ENCODE data around the gene STOX2.

STOX2 gene

GRCh38 chr4:184030764-184031163 is 125.7 kb downstream of the STOX2 start:
- Histone ChIP-seq H3F3A (ENCODE audit: insufficient read depth, low read length) (no peaks in the 10 kb centered on the region), H3K9me3 (ENCODE audit: low read length) (no peaks in the 10 kb centered on the region), H3K4me3 (ENCODE audit: low read depth, low read length, poor library complexity, severe bottlenecking) (no peak overlapping the region), H3K79me2 (ENCODE audit: insufficient read depth, low read length) (no peaks in the 10 kb centered on the region), H2AFZ (ENCODE audit: low read length) (no peak overlapping the region), H3K27ac (ENCODE audit: low read depth, low read length, poor library complexity, severe bottlenecking) (no peak overlapping the region), H3K9ac (ENCODE audit: low read length) (no peak overlapping the region), H3K4me2 (ENCODE audit: low read length) (no peak overlapping the region), H3K36me3 (ENCODE audit: insufficient read depth, low read length) (no peaks in the 10 kb centered on the region), H3K27me3 (ENCODE audit: insufficient read depth, low read length) (no peaks in the 10 kb centered on the region), H3K9me2 (ENCODE audit: low read depth, low read length) (no peaks in the 10 kb centered on the region), H4K20me1 (ENCODE audit: insufficient read depth, low read length) (no peaks in the 10 kb centered on the region), H3K4me1 (ENCODE audit: insufficient read depth, low read length, severe bottlenecking) (no peaks in the 10 kb centered on the region)
- TF ChIP-seq EZH2 (IDR thresholded peaks at IDR 0.05; ENCODE audit: borderline replicate concordance, low read length) (no peak), CTCF (IDR thresholded peaks at IDR 0.05; ENCODE audit: low read length) (no peak)

- Histone ChIP-seq H3K4me1 (ENCODE audit: insufficient read depth, low read length, severe bottlenecking) (no peaks in the 10 kb centered on the region), H3K4me3 (ENCODE audit: low read depth, low read length, poor library complexity, severe bottlenecking) (no peak overlapping the region), H3F3A (ENCODE audit: insufficient read depth, low read length) (no peaks in the 10 kb centered on the region), H4K20me1 (ENCODE audit: insufficient read depth, low read length) (no peaks in the 10 kb centered on the region), H3K36me3 (ENCODE audit: insufficient read depth, low read length) (no peaks in the 10 kb centered on the region), H3K9me3 (ENCODE audit: low read length) (no peaks in the 10 kb centered on the region), H3K4me2 (ENCODE audit: low read length) (no peak overlapping the region), H2AFZ (ENCODE audit: low read length) (no peak overlapping the region), H3K9ac (ENCODE audit: low read length) (no peak overlapping the region), H3K27ac (ENCODE audit: low read depth, low read length, poor library complexity, severe bottlenecking) (no peak overlapping the region), H3K79me2 (ENCODE audit: insufficient read depth, low read length) (no peaks in the 10 kb centered on the region), H3K27me3 (ENCODE audit: insufficient read depth, low read length) (no peaks in the 10 kb centered on the region), H3K9me2 (ENCODE audit: low read depth, low read length) (no peaks in the 10 kb centered on the region)
- TF ChIP-seq CTCF (IDR thresholded peaks at IDR 0.05; ENCODE audit: low read length) (no peak), EZH2 (IDR thresholded peaks at IDR 0.05; ENCODE audit: borderline replicate concordance, low read length) (no peak)
These were observed 127.0 kb downstream of the STOX2 start for GRCh38 chr4:184032091-184032490.

- no peak for TF ChIP-seq EZH2 (IDR thresholded peaks at IDR 0.05; ENCODE audit: borderline replicate concordance, low read length)
- Histone ChIP-seq H3F3A (ENCODE audit: insufficient read depth, low read length) (no peaks in the 10 kb centered on the region), H3K4me2 (ENCODE audit: low read length) (no peak overlapping the region), H3K9ac (ENCODE audit: low read length) (no peak overlapping the region), H3K27ac (ENCODE audit: low read depth, low read length, poor library complexity, severe bottlenecking) (no peak overlapping the region), H3K27me3 (ENCODE audit: insufficient read depth, low read length) (no peaks in the 10 kb centered on the region), H3K79me2 (ENCODE audit: insufficient read depth, low read length) (no peaks in the 10 kb centered on the region), H3K9me3 (ENCODE audit: low read length) (no peaks in the 10 kb centered on the region), H3K4me1 (ENCODE audit: insufficient read depth, low read length, severe bottlenecking) (no peaks in the 10 kb centered on the region), H4K20me1 (ENCODE audit: insufficient read depth, low read length) (no peaks in the 10 kb centered on the region), H2AFZ (ENCODE audit: low read length) (no peak overlapping the region), H3K4me3 (ENCODE audit: low read depth, low read length, poor library complexity, severe bottlenecking) (no peak overlapping the region), H3K9me2 (ENCODE audit: low read depth, low read length) (no peaks in the 10 kb centered on the region), H3K36me3 (ENCODE audit: insufficient read depth, low read length) (no peaks in the 10 kb centered on the region)
These were observed 134.9 kb downstream of the STOX2 start for GRCh38 chr4:184039963-184040383.

- Histone ChIP-seq H4K20me1 (ENCODE audit: insufficient read depth, low read length) (no peaks in the 10 kb centered on the region), H3K9ac (ENCODE audit: low read length) (no peak overlapping the region), H3F3A (ENCODE audit: insufficient read depth, low read length) (no peaks in the 10 kb centered on the region), H3K27me3 (ENCODE audit: insufficient read depth, low read length) (no peaks in the 10 kb centered on the region), H3K9me2 (ENCODE audit: low read depth, low read length) (no peaks in the 10 kb centered on the region), H3K36me3 (ENCODE audit: insufficient read depth, low read length) (no peaks in the 10 kb centered on the region), H3K4me1 (ENCODE audit: insufficient read depth, low read length, severe bottlenecking) (no peaks in the 10 kb centered on the region), H3K4me3 (ENCODE audit: low read depth, low read length, poor library complexity, severe bottlenecking) (no peak overlapping the region), H3K27ac (ENCODE audit: low read depth, low read length, poor library complexity, severe bottlenecking) (no peak overlapping the region), H3K9me3 (ENCODE audit: low read length) (peaks cover 4% of the 10 kb centered on the region; the same call in 1 of the 2 replicates), H3K79me2 (ENCODE audit: insufficient read depth, low read length) (no peaks in the 10 kb centered on the region), H3K4me2 (ENCODE audit: low read length) (no peak overlapping the region), H2AFZ (ENCODE audit: low read length) (no peak overlapping the region)
- TF ChIP-seq EZH2 (IDR thresholded peaks at IDR 0.05; ENCODE audit: borderline replicate concordance, low read length): no peak
- TF ChIP-seq CTCF (IDR thresholded peaks at IDR 0.05; ENCODE audit: low read length): no peak
These were observed 136.0 kb downstream of the STOX2 start for GRCh38 chr4:184041156-184041555.

Data from OCI-LY1 (cell line).